GDM1 (cell line): ENCODE results near the gene SLC8A2.
A peak's percentile ranks its signal among the peaks of the same experiment; 100 is the strongest.

ENCODE experiments used
- DNase-seq: peaks from one replicate; lab custom pipeline; 2025; lab: John Stamatoyannopoulos, UW

SLC8A2 gene

GRCh38 chr19:47430041-47430802 lies 41.5 kb downstream of the SLC8A2 start:
- DNase-seq = no peak

GRCh38 chr19:47429140-47429793 lies 42.4 kb downstream of the SLC8A2 start:
- DNase-seq = no peak

GRCh38 chr19:47428177-47428894 lies 43.4 kb downstream of the SLC8A2 start:
- peak; percentile 86 for DNase-seq

GRCh38 chr19:47427241-47428176 lies 44.2 kb downstream of the SLC8A2 start:
- DNase-seq = peak; percentile 38

- no peak for DNase-seq
These were observed 48.4 kb downstream of the SLC8A2 start for GRCh38 chr19:47423203-47423882.

- DNase-seq = no peak
These were observed 49.1 kb downstream of the SLC8A2 start for GRCh38 chr19:47422417-47423163.

GRCh38 chr19:47421844-47422395 lies 49.8 kb downstream of the SLC8A2 start:
- DNase-seq = no peak

- DNase-seq = no peak
These were observed 50.4 kb downstream of the SLC8A2 start for GRCh38 chr19:47421244-47421786.

- no peak for DNase-seq
These were observed 51.9 kb downstream of the SLC8A2 start for GRCh38 chr19:47419789-47420188.

GRCh38 chr19:47419030-47419783 lies 52.5 kb downstream of the SLC8A2 start, which contains the start of gene MEIS3:
TSS of gene MEIS3 (minus strand) at chr19:47419527. CDS start at chr19:47419081, 446 bp downstream.
- DNase-seq = no peak

GRCh38 chr19:47418692-47419029 lies 53.0 kb downstream of the SLC8A2 start:
- DNase-seq = no peak

- no peak for DNase-seq
These were observed 53.7 kb downstream of the SLC8A2 start for GRCh38 chr19:47417746-47418691.

GRCh38 chr19:47417107-47417745 lies 54.5 kb downstream of the SLC8A2 start:
- DNase-seq = no peak

GRCh38 chr19:47416643-47416985 lies 55.1 kb downstream of the SLC8A2 start:
- no peak for DNase-seq

GRCh38 chr19:47415953-47416642 lies 55.6 kb downstream of the SLC8A2 start:
- no peak for DNase-seq

GRCh38 chr19:47414469-47414868 lies 57.2 kb downstream of the SLC8A2 start:
- DNase-seq = no peak

GRCh38 chr19:47413941-47414340 lies 57.8 kb downstream of the SLC8A2 start:
- no peak for DNase-seq
